Measurements from ENCODE around the gene CEP131. TPM values are rescaled to one million over a fixed set of nuclear protein-coding genes. Genes with fewer than 3 reads are reported as not detected.
A peak's percentile ranks its signal among the peaks of the same experiment; 100 is the strongest.

CEP131 gene
- total RNA-seq, 1 donor from 2014 or later: 35.1 TPM

DNA sequence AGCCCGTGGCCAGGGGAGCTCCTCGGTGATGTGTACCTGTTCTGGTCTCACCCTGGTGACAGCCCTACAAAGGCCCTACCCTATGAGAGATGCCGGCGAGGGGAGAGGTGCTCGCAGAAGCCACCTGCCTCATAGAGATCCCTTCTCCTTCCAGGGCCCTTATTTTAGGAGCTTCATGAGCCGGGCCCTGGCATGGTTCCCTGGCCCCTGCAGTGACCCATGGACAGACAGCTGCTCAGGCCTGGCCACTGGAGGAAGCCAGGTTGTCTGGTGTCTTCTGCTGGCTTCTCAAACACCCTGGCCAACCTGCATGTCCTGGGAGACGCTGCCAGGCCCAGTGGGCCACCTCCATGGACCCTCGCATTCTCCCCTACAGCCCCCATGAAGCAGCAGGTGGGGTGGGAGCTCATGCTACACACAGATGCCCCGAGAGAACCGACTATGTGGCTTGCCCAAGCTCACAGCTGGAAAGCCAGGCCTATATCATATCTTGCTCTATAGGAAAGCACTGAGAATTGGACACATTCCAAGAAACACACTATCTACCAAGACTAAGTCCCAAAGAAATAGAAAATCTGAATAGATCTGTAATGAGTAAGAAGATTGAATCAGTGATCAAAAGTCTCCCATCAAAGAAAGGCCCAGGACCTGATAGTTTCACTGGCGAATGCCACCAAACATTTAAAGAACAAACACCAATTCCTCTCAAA is 49.6 kb downstream of the CEP131 start:
- peak overlapping the region; percentile 3 for H3K27ac Mint-ChIP-seq (ENCODE audit: unreplicated experiment)
- H3K36me3 Mint-ChIP-seq (ENCODE audit: unreplicated experiment): peaks cover 22% of the 10 kb centered on the region
- H3K4me1 Mint-ChIP-seq (ENCODE audit: low read depth, unreplicated experiment): peaks cover 8% of the 10 kb centered on the region
- H3K27me3 Mint-ChIP-seq (ENCODE audit: unreplicated experiment): peaks cover 10% of the 10 kb centered on the region
- TF ChIP-seq, protein P1, sequence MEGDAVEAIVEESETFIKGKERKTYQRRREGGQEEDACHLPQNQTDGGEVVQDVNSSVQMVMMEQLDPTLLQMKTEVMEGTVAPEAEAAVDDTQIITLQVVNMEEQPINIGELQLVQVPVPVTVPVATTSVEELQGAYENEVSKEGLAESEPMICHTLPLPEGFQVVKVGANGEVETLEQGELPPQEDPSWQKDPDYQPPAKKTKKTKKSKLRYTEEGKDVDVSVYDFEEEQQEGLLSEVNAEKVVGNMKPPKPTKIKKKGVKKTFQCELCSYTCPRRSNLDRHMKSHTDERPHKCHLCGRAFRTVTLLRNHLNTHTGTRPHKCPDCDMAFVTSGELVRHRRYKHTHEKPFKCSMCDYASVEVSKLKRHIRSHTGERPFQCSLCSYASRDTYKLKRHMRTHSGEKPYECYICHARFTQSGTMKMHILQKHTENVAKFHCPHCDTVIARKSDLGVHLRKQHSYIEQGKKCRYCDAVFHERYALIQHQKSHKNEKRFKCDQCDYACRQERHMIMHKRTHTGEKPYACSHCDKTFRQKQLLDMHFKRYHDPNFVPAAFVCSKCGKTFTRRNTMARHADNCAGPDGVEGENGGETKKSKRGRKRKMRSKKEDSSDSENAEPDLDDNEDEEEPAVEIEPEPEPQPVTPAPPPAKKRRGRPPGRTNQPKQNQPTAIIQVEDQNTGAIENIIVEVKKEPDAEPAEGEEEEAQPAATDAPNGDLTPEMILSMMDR (IDR thresholded peaks at IDR 0.05; ENCODE audit: partially characterized antibody, unreplicated experiment): no peak
- no peak overlapping the region for H3K4me3 Mint-ChIP-seq (ENCODE audit: unreplicated experiment)
- no peak for DNase-seq
- H3K9me3 Mint-ChIP-seq (ENCODE audit: unreplicated experiment): peaks cover 16% of the 10 kb centered on the region

DNA sequence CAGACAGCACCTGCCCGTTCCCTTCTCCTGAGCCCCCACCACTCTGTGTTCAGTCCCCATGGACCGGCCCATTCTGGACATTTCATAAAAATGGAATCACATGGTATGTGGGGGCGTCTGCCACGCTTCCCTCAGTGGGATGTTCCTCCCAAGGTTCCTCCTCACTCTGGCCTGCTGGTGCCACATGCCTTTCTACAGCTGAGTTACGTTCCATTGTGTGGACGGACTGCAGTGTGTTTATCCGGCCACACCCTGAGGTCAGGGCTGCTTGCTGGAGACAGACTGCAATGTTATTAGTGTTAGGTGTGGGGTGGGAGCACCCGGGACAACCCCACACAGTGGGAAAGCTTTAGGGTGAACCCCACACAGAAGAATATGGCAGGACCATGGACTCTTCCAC is 50.8 kb downstream of the CEP131 start:
- Mint-ChIP-seq H3K27me3 (ENCODE audit: unreplicated experiment) (peaks cover 10% of the 10 kb centered on the region), H3K36me3 (ENCODE audit: unreplicated experiment) (peaks cover 22% of the 10 kb centered on the region), H3K27ac (ENCODE audit: unreplicated experiment) (peak overlapping the region; percentile 93), H3K4me3 (ENCODE audit: unreplicated experiment) (peak overlapping the region; percentile 26), H3K9me3 (ENCODE audit: unreplicated experiment) (peaks cover 16% of the 10 kb centered on the region), H3K4me1 (ENCODE audit: low read depth, unreplicated experiment) (peaks cover 11% of the 10 kb centered on the region)
- DNase-seq: no peak
- TF ChIP-seq, protein P1 (IDR thresholded peaks at IDR 0.05; ENCODE audit: partially characterized antibody, unreplicated experiment): no peak

DNA sequence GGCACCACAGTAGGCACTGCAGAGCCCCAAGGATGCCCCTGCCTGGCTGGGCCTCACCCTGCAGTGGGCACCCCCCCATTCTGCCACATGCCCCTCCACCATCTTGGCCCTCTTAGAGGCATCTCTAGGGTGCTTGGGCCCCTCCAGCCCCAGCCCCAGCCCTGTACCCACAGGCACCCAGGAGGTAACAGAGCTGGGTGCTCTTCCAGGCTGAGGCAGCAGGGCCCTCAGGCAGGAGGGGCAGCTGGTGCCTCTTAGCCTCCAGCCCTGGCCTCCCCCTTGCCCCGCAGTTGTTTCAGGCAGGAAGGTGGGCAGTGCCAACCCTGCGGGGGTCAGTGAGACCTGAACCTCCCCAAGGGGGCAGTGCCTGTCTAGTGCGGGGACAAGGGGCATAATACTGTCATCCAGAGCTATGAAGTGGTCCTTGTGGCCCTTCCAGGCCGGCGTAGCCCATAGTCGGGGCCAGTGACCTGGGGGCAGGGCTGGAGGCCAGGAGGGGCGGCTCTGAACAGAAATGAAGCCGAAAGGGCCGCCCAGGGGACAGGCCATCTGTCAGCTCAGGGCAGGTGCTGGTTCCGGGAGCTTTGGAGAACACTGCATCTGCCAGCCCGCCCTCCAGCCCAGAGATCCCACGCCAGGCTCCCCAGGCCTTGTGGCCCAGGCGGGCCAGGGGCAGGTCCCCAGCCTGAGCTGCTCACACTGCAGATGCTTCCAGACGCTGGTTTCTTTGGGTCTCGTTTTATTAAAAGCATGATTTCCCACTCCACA is 51.9 kb downstream of the CEP131 start:
- DNase-seq: peak; percentile 77
- Mint-ChIP-seq H3K36me3 (ENCODE audit: unreplicated experiment) (peaks cover 21% of the 10 kb centered on the region), H3K4me3 (ENCODE audit: unreplicated experiment) (peak overlapping the region; percentile 26), H3K27ac (ENCODE audit: unreplicated experiment) (peak overlapping the region; percentile 93), H3K4me1 (ENCODE audit: low read depth, unreplicated experiment) (peaks cover 11% of the 10 kb centered on the region), H3K27me3 (ENCODE audit: unreplicated experiment) (peaks cover 10% of the 10 kb centered on the region), H3K9me3 (ENCODE audit: unreplicated experiment) (peaks cover 14% of the 10 kb centered on the region)
- TF ChIP-seq, protein P1 (IDR thresholded peaks at IDR 0.05; ENCODE audit: partially characterized antibody, unreplicated experiment): no peak

DNA sequence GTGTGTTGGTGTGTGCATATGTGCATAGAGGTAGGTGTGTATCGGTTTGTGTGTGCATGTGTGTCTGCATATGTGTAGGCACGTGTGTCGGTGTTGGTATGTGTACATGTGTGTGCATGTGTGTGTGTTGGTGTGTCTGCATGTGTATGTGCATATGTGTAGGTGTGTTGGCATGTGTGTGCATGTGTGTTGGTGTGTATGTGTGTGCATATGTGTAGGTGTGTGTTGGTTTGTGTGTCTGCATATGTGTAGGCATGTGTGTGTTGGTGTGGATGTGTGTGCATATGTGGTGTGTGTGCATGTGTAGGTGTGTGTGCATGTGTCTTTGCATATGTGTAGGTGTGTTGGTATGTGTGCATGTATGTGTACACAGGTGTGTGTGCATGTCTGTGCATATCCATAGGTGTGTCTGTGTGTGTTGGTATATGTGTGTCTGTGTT is 52.9 kb downstream of the CEP131 start:
- Mint-ChIP-seq H3K36me3 (ENCODE audit: unreplicated experiment) (peaks cover 11% of the 10 kb centered on the region), H3K27me3 (ENCODE audit: unreplicated experiment) (peaks cover 10% of the 10 kb centered on the region), H3K27ac (ENCODE audit: unreplicated experiment) (no peak overlapping the region), H3K9me3 (ENCODE audit: unreplicated experiment) (peaks cover 8% of the 10 kb centered on the region), H3K4me1 (ENCODE audit: low read depth, unreplicated experiment) (peaks cover 11% of the 10 kb centered on the region), H3K4me3 (ENCODE audit: unreplicated experiment) (no peak overlapping the region)
- no peak for DNase-seq
- TF ChIP-seq, protein P1 (IDR thresholded peaks at IDR 0.05; ENCODE audit: partially characterized antibody, unreplicated experiment): no peak

DNA sequence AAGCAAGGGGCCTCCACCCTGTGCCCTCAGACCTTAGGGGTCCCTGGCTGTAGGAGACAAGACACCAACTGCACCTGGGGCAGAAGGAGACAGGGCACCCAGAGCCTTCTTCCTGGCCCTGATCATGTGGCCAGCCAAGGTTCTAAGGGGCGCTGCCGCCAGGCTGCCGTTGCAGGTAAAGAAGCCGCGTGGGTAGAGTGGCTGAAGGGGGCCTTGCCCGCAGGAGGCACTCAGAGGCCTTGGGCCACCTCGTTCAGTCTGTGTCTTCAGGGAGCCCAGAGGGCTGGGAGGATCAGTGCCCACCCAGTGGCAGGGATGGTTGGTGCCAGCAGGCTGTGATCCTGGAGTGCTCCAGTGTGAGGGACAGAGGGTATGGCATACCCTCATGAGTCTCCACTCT is 55.1 kb downstream of the CEP131 start:
- TF ChIP-seq, protein P1 (IDR thresholded peaks at IDR 0.05; ENCODE audit: partially characterized antibody, unreplicated experiment): no peak
- DNase-seq: peak; percentile 5
- H3K27ac Mint-ChIP-seq (ENCODE audit: unreplicated experiment): no peak overlapping the region
- peak overlapping the region; percentile 68 for H3K4me3 Mint-ChIP-seq (ENCODE audit: unreplicated experiment)
- no peaks in the 10 kb centered on the region for H3K36me3 Mint-ChIP-seq (ENCODE audit: unreplicated experiment)
- H3K9me3 Mint-ChIP-seq (ENCODE audit: unreplicated experiment): peaks cover 9% of the 10 kb centered on the region
- peaks cover 17% of the 10 kb centered on the region for H3K4me1 Mint-ChIP-seq (ENCODE audit: low read depth, unreplicated experiment)
- peaks cover 7% of the 10 kb centered on the region for H3K27me3 Mint-ChIP-seq (ENCODE audit: unreplicated experiment)
